Spleen (tissue), 11 donors: ENCODE data around the gene CHST5. TPM values are rescaled to one million over a fixed set of nuclear protein-coding genes. Genes with fewer than 3 reads are reported as not detected.

Experiments used
- DNase-seq: peaks from one replicate; pipeline ENCODE4 v3.0.0-alpha.2; 2020
- H3K27ac ChIP-seq, 8 donors: fragments of 200-600 bp; sonication (generic) in 7 of 8; 1 replicate in 4 of 8; 2 replicates in 4 of 8; pipeline versions ENCODE4 v1.5.0 to v1.8.0; 2016 to 2021; ENCODE audit warnings: inconsistent platforms in 4 of 8, mild to moderate bottlenecking in 4 of 8, moderate library complexity in 1 of 8
- H3K27me3 ChIP-seq, 7 donors: fragments of 200-600 bp; sonication (generic) in 6 of 7; replicated peaks in 1 of 7; 1 replicate in 4 of 7; 2 replicates in 3 of 7; pipeline versions ENCODE4 v1.5.0 to v1.8.0; 2016 to 2021; ENCODE audit warnings: inconsistent platforms in 3 of 7, mild to moderate bottlenecking in 1 of 7
- H3K36me3 ChIP-seq, 6 donors: fragments of 200-600 bp; sonication (generic) in 5 of 6; 1 replicate in 4 of 6; 2 replicates in 2 of 6; pipeline versions ENCODE4 v1.5.0 to v1.8.0; 2016 to 2021; ENCODE audit warnings: inconsistent platforms in 2 of 6
- H3K4me1 ChIP-seq, 6 donors: fragments of 200-600 bp; sonication (generic) in 5 of 6; 1 replicate in 3 of 6; 2 replicates in 3 of 6; pipeline versions ENCODE4 v1.5.0 to v1.8.0; 2016 to 2021; ENCODE audit warnings: inconsistent platforms in 3 of 6
- H3K4me3 ChIP-seq, 8 donors: fragments of 200-600 bp; sonication (generic) in 7 of 8; 1 replicate in 4 of 8; 2 replicates in 4 of 8; pipeline versions ENCODE4 v1.5.0 to v1.8.0; 2016 to 2021; ENCODE audit warnings: inconsistent platforms in 4 of 8, mild to moderate bottlenecking in 4 of 8, moderate library complexity in 2 of 8
- H3K9me3 ChIP-seq, 8 donors: fragments of 200-600 bp; sonication (generic) in 7 of 8; 1 replicate in 4 of 8; 2 replicates in 4 of 8; pipeline versions ENCODE4 v1.5.0 to v1.8.0; 2016 to 2021; ENCODE audit warnings: inconsistent platforms in 4 of 8
- CTCF ChIP-seq, 11 experiments: fragments of 200-600 bp in 7 of 11; fragments of 450-650 bp in 4 of 11; sonication (generic) in 4 of 11; IDR thresholded peaks in 8 of 11; conservative IDR thresholded peaks in 3 of 11; 1 replicate in 7 of 11; 2 replicates in 4 of 11; pipeline versions ENCODE4 v1.4.0 to v1.8.0; 2016 to 2021; ENCODE audit warnings: antibody characterized with exemption in 11 of 11, inconsistent platforms in 4 of 11, mild to moderate bottlenecking in 1 of 11
- POLR2A ChIP-seq, 3 donors: fragments of 450-650 bp; IDR thresholded peaks; one replicate each; pipeline ENCODE4 v1.5.1; 2017; ENCODE audit warnings: antibody characterized with exemption in 3 of 3, mild to moderate bottlenecking in 1 of 3
- POLR2AphosphoS5 ChIP-seq, 3 donors: sonication (generic); formaldehyde crosslinking; IDR thresholded peaks; one replicate each; pipeline ENCODE4 v1.5.1; 2017; ENCODE audit warnings: antibody characterized with exemption in 3 of 3
- WGBS, 5 donors: extraction: QIAGEN DNeasy Blood & Tissue Kit in 3 of 5; methylation state at CpG; one replicate each; pipeline versions ENCODE4 v1.1.5 to v1.1.7; 2013 to 2018; 5-methylcytosine and 5-hydroxymethylcytosine counted together
- intact Hi-C: fragments of 100-400 bp; cut with DNase I; formaldehyde crosslinking; loops from one replicate; pipeline ENCODE4 v1.15.0; 2023; ENCODE audit warnings: low total_unique reads
- polyA plus RNA-seq, 3 donors: library from polyadenylated mRNA; stranded (reverse); fragments of 200-250 nt; gene quantifications; one replicate each; pipeline ENCODE4 v1.2.1, GENCODE V29; 2013
- total RNA-seq, 7 donors: library from RNA; depleted of rRNA in 3 of 7; stranded (reverse); fragments of >200 nt in 3 of 7; fragmentation: NEBNext Ultra II Directional in 4 of 7; extraction: Animal tissue kit (Norgen Biotek cat#: 25700) in 4 of 7; gene quantifications; one replicate each; pipeline versions ENCODE4 v1.1.0 to v1.2.1, GENCODE V29; 2016 to 2021
- donor health status: healthy with polysubstance abuse.
- donor health status: DM: no; HTN: no; CAD: no; lungs with moderate emphysema.
- donor health status: DM: no; HTN: no; CAD: no.
- donor health status: Bipolar disorder and iron deficiency.
- donor health status: healthy.
- donor health status: DM: no; HTN: no; CAD: no.
- donor health status: DM: yes; HTN: yes; CAD: no.

Gene CHST5
- total and polyA plus RNA-seq, 10 donors: 0.03 to 0.20 (median 0.07) TPM; not detected in 5

- Histone ChIP-seq H3K27ac (no peak overlapping the region), H3K36me3 (no peaks in the 10 kb centered on the region), H3K4me3 (no peak overlapping the region), H3K27me3 (no peaks in the 10 kb centered on the region), H3K4me1 (no peaks in the 10 kb centered on the region), H3K9me3 (no peaks in the 10 kb centered on the region)
- intact Hi-C loops: no loop called here
- TF ChIP-seq POLR2AphosphoS5 (IDR thresholded peaks at IDR 0.05): no peak
- TF ChIP-seq CTCF (IDR thresholded peaks at IDR 0.05 in 8 of 11, conservative IDR thresholded peaks at IDR 0.05 in 3 of 11): no peak
- TF ChIP-seq POLR2A (IDR thresholded peaks at IDR 0.05): no peak
- DNase-seq: no peak
- WGBS, 5 donors: 84 to 86% (median 86%) methylated on average over 17 to 19 of the region's 19 CpGs
Observed at GRCh38 chr16:75534560-75535205, 1.2 kb downstream of the CHST5 start.

GRCh38 chr16:75532791-75533190 lies 3.1 kb downstream of the CHST5 start:
- Histone ChIP-seq H3K4me3 (no peak overlapping the region), H3K36me3 (no peaks in the 10 kb centered on the region), H3K4me1 (no peaks in the 10 kb centered on the region), H3K9me3 (no peaks in the 10 kb centered on the region), H3K27ac (no peak overlapping the region), H3K27me3 (no peaks in the 10 kb centered on the region)
- 85 to 93% (median 93%) methylated on average over 1 to 2 of the region's 2 CpGs for WGBS, 5 donors
- TF ChIP-seq POLR2A (IDR thresholded peaks at IDR 0.05) (no peak), CTCF (IDR thresholded peaks at IDR 0.05 in 8 of 11, conservative IDR thresholded peaks at IDR 0.05 in 3 of 11) (no peak), POLR2AphosphoS5 (IDR thresholded peaks at IDR 0.05) (no peak)
- intact Hi-C loops: no loop called here
- no peak for DNase-seq

GRCh38 chr16:75532142-75532765 lies 3.7 kb downstream of the CHST5 start:
- H3K4me3 ChIP-seq: no peak overlapping the region
- no peaks in the 10 kb centered on the region for H3K36me3 ChIP-seq
- no peaks in the 10 kb centered on the region for H3K27me3 ChIP-seq
- intact Hi-C loops: no loop called here
- no peak for DNase-seq
- no peak for TF ChIP-seq POLR2A (IDR thresholded peaks at IDR 0.05)
- no peak for TF ChIP-seq CTCF (IDR thresholded peaks at IDR 0.05 in 8 of 11, conservative IDR thresholded peaks at IDR 0.05 in 3 of 11)
- TF ChIP-seq POLR2AphosphoS5 (IDR thresholded peaks at IDR 0.05): no peak
- WGBS, 5 donors: 81 to 93% (median 89%) methylated on average over 7 to 8 of the region's 8 CpGs
- no peaks in the 10 kb centered on the region for H3K9me3 ChIP-seq
- no peaks in the 10 kb centered on the region for H3K4me1 ChIP-seq
- H3K27ac ChIP-seq: no peak overlapping the region

DNA sequence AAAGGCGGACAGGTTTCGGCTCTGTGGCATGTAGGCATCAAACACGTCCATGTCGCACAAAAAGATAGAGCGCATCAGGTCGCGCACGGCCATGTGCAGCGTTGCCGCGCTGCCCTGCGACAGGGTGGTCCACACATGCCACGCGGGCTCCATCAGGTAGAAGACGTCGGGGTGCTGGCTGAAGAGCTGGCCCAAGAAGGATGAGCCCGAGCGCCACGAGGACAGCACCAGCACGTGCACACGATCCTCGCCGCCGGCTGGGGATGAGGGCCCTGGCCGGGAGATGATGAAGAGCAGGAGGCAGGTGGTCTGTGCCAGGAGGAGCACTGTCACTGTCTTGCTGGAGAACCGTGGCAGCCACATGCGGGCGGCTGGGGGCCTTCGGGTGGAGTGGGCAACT lies 5.9 kb downstream of the CHST5 start:
- Histone ChIP-seq H3K4me1 (no peaks in the 10 kb centered on the region), H3K27me3 (no peaks in the 10 kb centered on the region), H3K36me3 (no peaks in the 10 kb centered on the region), H3K27ac (no peak overlapping the region), H3K4me3 (no peak overlapping the region), H3K9me3 (no peaks in the 10 kb centered on the region)
- DNase-seq: no peak
- 96 to 97% (median 97%) methylated on average over 24 to 29 of the region's 29 CpGs for WGBS, 5 donors
- TF ChIP-seq POLR2A (IDR thresholded peaks at IDR 0.05): no peak
- no peak for TF ChIP-seq POLR2AphosphoS5 (IDR thresholded peaks at IDR 0.05)
- no peak for TF ChIP-seq CTCF (IDR thresholded peaks at IDR 0.05 in 8 of 11, conservative IDR thresholded peaks at IDR 0.05 in 3 of 11)
- intact Hi-C loops: no loop called here
